NCI-H1436 treated with DMSO at 0.1 percent for 48 hours (cell line): ENCODE results near the gene CYP27B1.

Source experiments
- DNase-seq: peaks from one replicate; lab custom pipeline; 2025; lab: John Stamatoyannopoulos, UW

Gene CYP27B1

GRCh38 chr12:57735198-57735855, 31.6 kb downstream of the CYP27B1 start:
- DNase-seq = no peak

DNA sequence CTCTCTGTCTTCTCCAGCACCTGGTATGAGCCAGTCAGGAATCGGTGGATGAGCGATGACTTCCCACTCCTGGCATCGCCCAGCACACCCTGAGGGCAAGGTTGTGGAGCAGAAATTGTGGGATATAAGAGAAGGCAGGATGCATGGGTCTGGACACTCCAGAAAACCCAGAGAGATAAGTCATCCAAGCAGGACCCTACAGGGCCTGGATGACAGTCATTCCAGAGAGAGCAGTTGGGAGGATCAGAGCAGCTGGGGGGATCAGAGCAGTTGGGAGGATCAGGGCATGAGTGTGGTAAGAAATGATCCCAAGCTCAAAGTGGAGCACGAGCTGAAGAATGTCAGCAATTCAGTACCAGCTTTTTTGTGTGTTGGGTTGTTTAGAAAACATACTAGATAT, 32.3 kb downstream of the CYP27B1 start:
- no peak for DNase-seq

DNA sequence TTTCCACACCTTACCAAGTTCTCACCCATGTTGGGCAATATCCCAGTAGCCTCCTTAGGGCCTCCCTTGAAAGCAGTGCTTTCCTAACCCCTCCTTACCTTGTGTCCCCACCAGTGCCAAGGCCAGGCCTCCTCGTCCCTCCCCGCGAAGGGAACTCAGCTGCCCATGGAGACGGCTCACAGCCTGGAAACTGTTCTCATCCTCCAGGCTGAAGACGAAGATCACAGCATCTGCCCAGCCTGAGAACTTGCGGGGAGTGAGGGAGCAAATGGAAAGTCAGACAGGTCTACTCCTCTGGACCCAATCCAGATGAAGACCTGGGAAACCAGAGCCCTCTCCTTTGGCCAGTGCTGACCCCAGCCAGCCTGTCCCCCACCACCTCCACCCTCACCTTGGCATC, 33.0 kb downstream of the CYP27B1 start:
- no peak for DNase-seq

DNA sequence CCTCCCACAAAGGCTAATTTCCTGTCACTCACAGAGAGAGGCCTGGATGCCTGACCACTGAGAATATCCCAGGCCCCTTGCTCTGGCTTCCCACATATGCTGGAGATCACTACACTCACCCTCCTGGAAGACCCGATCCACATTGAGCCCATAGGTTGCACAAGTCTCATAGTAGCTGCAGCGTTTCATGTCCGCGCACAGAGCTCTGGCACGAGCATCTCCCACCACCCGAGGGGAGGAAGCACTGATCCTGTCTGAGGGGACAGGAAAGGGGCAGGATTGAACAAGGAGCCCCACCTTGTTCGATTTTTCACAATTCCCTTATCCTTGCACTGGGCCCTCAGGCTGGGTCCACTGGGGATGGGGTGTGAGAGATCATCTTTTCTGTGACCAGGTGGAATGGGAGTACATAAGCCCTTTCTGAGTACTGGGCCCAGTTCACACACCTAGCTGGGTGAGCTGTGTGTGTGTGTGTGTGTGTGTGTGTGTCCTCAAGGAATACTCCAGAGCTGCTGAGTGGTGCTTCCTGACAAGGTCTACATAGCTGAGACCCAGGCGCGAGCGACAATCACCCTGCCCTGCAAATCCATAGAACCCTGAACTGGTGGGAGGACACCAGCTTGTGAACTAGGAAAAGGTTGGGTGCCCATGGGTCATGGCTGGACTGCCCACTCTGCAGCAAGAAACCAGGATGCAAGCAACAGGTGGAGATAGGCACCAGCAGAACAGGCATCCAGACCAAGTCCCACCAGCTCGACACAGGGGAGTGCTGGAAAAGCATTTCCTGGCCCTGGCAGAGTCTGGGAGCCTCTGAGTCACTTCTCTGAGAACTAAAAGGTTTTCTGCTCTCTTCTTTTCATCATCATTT, 33.9 kb downstream of the CYP27B1 start:
- no peak for DNase-seq

DNA sequence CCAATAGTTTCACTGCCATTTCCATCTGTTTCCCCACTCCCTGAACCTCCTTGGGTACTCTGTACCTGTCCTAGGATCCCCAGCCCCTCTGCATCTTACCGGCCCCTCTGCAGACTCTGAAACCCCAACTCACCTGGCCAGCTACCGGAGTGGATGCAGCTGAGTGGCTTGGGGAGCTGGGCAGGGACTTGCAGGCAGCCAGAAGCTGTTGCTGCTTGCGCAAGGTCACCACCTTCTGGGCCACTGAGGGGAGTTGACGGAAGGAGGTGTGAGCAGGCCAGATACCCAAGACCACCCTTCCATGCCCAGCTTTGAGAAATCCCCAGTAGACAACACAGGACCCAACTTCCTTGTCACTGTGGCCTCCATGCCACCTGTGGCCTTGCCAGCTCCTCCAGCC, 34.6 kb downstream of the CYP27B1 start:
- DNase-seq = no peak

GRCh38 chr12:57731411-57732080, 35.3 kb downstream of the CYP27B1 start:
- DNase-seq = no peak

GRCh38 chr12:57730336-57731067, 36.4 kb downstream of the CYP27B1 start:
- DNase-seq = no peak

DNA sequence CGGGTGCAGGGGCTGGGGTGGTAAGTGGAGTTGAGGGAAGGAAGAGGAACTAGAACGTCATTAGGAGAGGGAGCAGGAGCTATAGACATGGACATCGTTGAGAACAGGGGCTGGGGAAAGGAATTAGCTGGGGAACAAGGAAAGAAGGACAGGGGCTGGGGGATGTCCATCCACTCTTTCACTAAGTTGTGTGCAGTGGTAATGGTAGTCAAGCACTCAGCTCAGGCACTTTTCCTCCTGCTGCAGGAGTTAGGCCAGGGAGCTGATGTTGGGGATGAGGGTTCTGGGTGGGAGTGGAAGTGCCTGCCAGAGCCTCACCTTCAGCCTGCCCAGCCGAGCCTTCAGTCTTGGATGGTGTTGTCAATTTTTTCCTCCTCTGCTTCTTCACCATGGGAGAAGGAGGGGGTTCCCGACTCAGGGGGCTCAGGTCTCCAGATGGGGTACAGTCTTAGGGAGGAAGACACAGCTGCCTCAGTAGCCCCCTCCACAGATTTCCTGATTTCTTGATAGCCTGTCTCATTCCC, 37.5 kb downstream of the CYP27B1 start:
- no peak for DNase-seq

- DNase-seq = no peak
These were observed 39.0 kb downstream of the CYP27B1 start for GRCh38 chr12:57727758-57728395.

DNA sequence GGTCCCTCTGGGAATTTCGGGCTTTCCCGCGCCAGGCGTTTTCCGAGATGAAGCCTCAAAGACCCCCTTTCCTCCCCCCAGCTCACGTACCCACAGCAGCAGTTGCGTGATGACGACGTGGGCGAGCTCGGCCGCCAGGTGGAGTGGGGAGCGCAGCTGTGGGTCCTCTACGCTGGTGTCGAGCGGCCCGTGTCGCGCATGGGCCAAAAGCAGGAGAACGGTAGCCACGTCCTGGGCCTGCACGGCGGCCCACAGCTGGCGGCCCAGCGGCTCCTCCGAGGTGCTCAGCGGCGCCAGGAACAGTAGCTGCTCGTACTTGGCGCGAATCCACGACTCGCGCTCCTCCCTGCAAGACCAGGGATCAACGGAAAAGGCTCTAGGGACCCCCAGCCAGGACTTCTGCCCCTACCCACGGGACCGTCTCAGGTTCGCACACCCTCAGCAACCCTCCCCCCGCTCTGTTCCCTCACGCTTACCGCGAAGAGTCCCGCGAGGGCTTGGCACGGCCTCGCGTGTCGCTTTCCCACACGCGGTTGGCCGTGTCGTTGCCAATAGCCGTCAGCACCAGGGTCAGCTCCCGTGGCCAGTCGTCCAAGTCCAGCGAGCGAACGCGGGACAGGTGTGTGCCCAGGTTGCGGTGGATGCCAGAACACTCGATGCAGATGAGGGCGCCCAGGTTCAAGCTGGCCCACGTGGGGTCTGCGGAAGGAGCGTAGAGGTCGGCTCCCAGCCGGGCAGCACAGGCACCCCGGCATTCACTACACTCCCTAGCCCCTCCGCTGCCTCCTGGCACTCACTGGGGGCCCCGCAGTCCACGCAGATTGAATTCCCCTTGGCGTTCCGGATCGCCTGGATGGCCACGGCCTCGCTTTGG, 39.8 kb downstream of the CYP27B1 start:
- DNase-seq = no peak

- DNase-seq = peak; percentile 40
These were observed 40.6 kb downstream of the CYP27B1 start for GRCh38 chr12:57726151-57726883.

- DNase-seq = no peak
These were observed 41.1 kb downstream of the CYP27B1 start for GRCh38 chr12:57725851-57726150.

- no peak for DNase-seq
These were observed 41.7 kb downstream of the CYP27B1 start for GRCh38 chr12:57724936-57725740.

DNA sequence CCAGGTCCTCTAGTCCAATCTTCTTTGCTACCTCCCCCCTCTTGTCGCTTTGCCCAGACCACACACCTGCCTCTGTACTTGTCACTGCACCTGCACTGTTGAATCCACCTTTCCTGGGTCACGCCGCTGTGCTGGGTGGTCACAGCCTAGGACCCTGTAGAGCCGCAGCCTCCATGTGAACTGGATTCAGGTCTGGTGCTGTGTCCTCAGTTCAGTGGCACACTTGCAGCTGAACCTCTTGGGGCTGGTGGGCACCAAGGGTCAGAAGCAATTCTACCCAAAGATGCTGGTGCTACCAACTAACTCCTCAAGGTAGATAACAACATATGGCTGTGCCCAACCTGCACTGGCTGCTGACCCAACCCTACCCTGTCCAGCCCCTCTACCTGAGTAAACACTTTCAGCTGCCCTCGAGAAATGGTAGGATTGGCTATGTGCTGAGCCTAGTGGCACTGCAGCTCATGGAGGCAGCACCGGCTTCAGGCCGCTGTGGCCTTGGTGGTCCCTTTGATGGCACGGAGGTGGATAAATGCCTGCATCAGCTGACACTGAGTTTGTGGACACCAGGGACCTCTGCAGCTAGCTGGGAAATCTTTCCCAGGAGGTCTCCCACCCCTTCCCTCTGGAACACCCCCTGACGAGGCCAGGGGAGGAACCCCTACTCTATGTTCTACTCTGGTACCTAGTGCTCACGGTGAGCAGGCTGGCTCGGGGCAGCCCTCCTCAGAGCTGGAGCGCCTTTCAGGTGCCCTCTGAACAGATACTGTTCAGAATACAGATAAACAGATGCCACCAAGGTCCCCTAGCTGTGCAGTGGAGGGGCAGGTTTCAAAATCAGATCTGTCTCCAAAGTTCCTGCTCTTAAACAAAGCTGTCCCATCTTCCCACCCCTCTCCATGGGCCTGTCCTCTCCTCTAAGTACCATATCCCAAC, 42.6 kb downstream of the CYP27B1 start:
- no peak for DNase-seq

DNA sequence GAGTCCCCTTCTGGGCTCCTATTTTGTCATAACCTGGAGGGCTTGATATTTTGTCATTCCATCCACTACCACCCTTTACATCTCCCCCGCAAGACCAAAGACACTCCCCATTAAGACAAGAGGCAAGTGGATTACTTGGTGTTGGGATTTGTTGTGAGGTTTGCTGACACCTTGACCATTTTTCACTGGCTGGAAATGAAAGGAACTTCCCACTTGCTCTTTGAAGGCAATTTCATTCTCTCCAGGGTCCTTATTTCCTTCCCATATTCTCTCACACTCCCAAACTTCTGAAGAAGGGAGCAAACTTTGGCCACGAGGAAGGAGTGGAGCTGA, 43.3 kb downstream of the CYP27B1 start:
- no peak for DNase-seq

DNA sequence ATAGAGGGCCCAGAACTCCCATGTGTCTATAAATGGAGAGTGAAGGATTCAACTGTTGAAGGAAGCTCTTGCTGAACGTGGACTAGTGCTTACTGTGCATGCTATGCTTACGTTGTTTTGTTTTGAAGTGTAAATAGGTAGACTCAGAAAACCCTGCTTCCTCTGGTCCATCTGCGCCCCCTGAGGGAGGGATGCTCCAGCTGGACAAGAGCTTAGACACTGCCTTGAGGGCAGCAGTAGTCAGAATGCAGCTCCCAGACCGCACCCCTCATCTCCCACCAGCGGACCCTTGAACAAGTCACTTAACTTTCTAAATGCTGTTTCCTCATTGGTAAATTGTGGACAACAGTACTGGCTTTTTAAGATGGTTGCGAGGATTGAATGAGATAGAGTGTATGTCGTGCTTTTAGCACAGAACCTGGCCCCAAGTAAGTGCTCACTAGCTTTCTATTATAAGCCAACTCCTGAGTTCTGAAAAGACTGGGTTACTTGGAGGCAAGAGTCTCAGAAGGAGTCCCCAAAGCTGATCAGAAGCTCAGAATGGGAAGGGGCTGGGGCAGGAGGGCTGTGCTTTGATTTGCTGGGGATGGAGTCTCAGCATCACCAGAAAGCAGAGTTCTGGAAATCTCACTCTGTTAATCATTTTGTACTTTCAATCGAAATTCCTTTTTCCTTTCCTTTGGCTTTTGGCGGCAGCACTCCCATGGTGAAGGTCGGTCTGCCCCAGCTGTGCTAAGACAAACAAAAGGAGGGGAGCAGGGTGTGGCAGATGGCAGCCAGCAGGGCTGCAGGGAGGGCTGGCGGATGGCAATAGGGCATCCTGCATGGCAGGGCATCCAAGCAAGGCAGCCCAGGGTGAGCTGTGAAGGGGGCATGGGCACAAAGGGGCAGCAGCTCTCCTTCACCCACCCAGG, 43.9 kb downstream of the CYP27B1 start:
- no peak for DNase-seq
